ENCODE data around the gene KRT72.

The KRT72 gene

GRCh38 chr12:52630008-52630500, 28.8 kb upstream of the KRT72 start:
- no peak for DNase-seq (ENCODE audit: low spot score)

DNA sequence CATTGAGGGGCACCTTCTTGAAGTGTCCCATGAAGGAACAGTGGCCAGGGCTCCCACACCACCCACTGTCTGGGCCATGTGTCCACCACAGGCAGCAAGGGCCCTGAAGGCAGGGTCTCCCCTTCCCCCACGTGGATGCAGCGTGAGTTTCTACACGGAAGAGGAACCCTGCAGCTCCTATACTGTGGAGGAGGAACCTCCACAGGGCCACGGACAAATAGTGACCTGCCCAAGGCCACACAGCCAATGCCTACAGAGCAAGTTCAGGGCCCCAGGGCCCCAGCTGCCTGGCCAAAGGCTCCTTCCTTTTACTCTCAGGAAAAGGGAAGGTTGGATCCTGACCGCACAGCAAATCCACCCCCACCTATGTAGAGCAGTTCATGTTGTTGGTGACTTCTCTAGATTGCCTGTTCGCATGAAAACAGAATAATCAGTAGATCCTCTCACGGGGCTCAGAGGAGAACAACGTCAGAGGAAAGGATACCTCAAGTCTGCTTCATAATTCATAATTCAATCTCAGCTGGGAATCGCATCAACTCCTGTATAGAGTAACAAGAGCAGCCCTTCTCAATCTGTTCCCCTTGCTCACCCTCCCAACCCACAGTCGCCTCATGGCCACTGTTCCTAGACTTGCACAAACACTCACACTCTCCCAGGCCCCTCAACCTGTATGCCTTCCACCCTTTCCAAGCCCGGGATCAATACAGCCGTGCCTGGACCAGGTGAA, 28.2 kb upstream of the KRT72 start:
- DNase-seq (ENCODE audit: low spot score): no peak

DNA sequence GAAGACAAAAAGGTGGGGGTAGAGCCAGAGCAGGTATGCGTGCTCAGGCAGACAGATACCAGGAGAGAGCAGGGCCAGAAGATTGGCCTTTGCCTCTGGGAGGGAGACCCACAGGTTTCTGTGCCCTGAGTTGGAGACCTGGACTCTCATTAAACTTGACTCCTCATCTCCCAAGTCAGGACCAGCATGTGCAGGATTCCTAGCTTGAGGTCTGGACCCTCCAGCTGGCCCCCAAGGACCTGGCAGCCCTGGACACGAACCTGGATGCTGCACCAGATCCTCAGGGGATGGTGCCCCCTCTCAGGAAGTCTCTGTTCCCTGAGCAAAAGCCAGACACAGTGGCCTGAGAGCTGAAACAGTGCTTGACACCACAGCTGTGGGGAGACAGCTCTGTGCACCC, 27.6 kb upstream of the KRT72 start:
- no peak for DNase-seq (ENCODE audit: low spot score)

- DNase-seq (ENCODE audit: low spot score): no peak
Observed at GRCh38 chr12:52628111-52628507, 26.8 kb upstream of the KRT72 start.

DNA sequence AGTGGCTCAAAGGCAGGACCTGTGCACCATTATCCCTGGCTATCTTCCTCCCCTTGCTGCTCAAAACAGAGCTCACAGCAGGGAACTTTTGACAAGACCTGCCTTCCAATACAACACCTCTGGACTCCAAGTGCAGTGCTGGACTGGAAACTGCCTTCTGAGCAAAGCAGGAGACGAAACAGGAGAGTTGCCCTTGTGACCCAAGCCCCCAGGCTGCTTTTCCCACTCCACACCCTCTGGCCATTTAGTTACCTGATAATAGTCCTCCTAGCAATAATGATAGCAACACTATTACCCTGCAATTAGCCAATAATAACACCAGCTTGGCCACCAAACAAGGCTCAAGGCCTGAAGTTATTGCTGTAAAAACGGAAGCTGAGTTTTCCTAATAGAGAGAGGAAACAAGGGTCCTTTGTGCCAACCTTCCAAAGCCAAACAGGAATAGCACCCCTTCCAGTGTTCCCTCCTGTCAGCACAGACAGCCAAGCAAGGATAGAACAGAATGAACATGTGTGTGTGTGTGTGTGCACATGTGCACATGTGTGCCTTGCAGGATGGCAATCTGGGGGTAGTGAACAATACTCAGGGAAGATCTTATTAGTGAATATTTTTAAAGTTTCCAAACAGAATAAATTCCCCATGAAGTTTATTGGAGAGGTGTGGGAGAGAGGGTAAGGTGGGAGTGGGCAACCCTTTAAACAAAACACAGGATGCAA, 26.3 kb upstream of the KRT72 start:
- no peak for DNase-seq (ENCODE audit: low spot score)

DNA sequence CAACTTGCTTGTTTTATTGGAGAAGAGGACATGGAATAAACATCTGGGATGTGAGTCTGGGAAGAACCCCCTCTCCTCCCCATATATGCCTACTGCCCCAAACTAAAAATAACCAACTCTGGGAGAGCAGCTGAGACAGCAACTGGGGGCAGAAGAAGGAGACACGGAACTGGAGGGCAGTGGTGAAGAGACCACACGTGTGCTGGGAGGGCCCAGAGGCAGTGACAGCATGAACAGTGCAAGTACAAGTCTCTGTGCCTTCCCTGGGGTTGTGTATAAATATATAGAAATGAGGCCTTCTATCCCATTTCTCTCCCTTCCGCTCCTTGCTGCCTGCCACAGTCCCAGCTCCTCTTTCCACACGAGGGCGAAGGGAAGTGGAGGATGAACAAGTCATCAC, 21.1 kb upstream of the KRT72 start:
- no peak for DNase-seq (ENCODE audit: low spot score)

DNA sequence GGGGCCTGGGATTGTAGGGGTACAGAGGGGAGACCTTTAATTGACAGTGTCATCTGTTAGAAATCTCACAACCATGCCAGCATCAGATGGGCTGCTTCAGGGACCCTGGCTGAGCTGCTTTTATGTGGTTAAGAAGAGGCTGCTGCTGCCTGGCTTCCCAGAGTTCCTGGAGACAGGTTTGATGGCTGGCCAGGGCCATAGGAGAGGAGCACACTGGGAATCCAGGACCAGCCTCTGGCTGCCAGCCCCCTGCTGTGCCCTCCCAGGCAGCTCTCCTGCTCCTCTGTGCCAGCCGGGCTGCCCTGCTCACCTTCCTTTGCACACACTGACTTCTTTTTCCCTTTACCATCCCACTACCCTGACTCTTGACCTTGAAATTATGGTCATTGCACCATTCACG, 17.6 kb upstream of the KRT72 start:
- no peak for DNase-seq (ENCODE audit: low spot score)

DNA sequence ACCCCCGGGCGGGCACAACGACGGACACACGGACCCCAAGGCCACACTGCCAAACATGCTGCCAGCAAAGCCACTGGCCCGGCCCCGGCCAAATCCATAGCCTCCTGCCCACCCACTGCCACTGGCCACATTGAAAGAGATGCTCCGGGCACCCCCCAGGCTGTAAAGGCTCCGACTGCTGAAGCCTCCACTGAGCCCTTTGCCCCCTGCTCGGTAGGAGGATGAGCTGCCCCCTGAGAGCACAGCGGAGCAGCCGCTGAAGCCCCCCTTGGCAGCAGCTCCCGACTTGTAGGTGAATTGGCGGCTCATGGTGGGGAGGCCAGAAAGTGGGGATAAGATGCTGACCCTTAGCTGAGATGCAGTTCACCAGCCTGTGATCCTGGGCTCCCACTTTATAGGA, 17.0 kb upstream of the KRT72 start, which contains the start of gene KRT73:
Gene KRT73, minus strand, starts transcription at position 344 of the 400 bp plus-strand sequence. Its CDS starts 35 bp downstream, at position 309.
- DNase-seq (ENCODE audit: low spot score): no peak

- no peak for DNase-seq (ENCODE audit: low spot score)
Observed at GRCh38 chr12:52617403-52617785, 16.1 kb upstream of the KRT72 start.

DNA sequence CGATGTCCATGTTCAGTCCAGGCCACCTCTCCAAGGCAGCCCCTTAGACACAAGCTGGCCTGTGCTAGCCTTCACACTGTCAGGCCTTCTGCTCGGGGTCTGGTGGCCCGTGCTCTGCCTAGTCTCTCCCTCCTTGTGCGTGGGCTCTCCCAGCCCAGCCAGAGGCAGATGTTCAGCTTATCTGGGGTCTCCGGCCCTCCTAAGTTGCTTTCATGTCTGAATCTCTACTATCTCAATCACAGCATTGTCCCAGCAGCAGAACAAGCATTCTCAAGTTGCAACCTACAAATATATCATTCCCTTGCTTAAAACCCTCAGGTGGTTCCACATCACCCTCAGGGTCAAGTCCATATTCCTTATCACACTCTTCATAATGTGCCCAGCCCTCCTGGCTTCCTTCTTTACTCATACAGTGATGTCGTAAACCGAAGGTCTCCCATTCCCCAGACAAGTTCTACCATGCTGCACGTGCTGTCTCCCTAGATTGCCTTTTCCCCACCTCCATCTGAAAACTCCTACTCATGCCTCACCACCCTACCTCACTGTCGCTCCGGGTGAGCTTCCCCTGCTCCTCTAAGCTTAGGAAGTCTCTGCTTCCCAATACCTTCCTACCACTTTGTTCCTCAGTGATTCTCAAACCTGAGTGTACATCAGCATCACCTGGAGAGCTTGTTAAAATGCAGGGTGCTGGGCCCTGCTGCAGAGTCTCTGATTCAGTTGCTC, 15.6 kb upstream of the KRT72 start:
- no peak for DNase-seq (ENCODE audit: low spot score)

GRCh38 chr12:52615912-52616311, 14.6 kb upstream of the KRT72 start:
- DNase-seq (ENCODE audit: low spot score): no peak

- no peak for DNase-seq (ENCODE audit: low spot score)
Observed at GRCh38 chr12:52615208-52615868, 14.1 kb upstream of the KRT72 start.

DNA sequence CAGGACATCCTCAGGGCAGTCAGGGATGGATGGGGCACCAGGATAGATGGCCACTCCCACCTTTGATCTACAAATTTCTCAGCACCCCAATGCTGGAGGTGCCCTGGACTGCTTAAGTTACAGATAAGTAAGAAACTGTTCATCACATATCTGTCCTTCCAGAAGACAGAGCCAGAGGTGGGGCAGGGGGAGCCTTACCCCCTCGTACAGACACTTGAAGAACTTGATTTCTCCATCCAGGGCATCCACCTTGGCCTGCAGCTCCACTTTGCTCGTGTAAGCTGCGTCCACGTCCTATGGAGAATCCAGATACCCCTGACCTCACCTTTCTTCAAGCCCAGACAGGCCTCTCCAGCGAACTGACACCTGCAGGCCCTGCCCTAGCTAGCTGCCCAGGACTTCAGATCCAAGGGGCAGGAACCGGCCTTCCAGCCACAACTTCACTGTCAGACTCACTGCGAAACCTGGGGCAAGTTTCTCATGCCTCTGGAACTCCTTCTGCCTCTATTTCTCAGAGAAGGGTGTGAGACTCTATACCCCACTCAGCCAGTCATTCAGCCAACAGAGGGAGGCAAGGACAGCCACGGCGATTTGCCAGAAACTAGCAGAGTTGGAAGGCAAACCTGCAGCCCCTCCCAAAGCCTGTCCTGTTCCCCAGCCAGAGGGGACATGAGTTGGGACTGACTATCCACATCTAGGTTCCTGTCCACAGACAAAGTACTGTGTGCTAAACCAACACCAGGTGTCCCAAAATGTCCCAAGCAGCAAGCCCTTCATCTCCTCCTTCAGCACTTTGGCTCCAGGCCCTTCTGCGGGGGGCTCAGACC, 13.3 kb upstream of the KRT72 start:
- DNase-seq (ENCODE audit: low spot score): no peak

DNA sequence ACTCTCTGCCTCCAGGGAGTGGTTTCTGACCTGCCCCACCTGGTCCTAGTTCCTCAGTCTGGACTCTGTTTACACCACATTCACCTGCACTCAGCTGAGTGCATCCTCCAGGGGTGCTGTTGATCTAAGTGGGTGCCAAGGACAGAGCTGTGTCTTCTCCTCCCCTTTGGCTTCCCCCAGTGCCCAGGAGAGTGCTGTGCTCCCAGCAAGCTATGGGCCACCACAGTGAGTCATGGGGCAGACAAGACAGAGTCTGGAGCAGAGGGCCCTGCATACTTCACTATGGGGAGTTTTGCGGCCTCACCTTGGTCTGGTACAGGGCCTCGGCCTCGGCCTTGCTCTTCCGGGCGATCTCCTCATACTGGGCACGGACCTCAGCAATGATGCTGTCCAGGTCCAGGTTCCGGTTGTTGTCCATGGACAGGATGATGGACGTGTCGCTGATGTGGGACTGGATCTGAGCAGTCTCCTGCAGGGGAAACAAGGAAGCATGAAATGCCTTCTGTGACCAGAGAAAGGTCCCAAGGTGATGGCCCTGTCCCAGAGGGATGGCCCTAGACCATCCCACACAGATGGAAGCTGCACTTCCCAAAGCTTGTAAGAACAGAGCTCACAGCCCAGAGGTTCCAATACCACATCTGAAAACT, 12.2 kb upstream of the KRT72 start:
- no peak for DNase-seq (ENCODE audit: low spot score)

GRCh38 chr12:52612431-52613383, 11.4 kb upstream of the KRT72 start:
- DNase-seq (ENCODE audit: low spot score): no peak

- no peak for DNase-seq (ENCODE audit: low spot score)
Observed at GRCh38 chr12:52611080-52611468, 9.8 kb upstream of the KRT72 start.

- DNase-seq (ENCODE audit: low spot score): no peak
Observed at GRCh38 chr12:52608826-52609630, 7.8 kb upstream of the KRT72 start.

GRCh38 chr12:52608161-52608560, 6.9 kb upstream of the KRT72 start:
- no peak for DNase-seq (ENCODE audit: low spot score)

GRCh38 chr12:52607314-52607713, 6.1 kb upstream of the KRT72 start:
- DNase-seq (ENCODE audit: low spot score): no peak
